H9 (cell line): ENCODE measurements around the gene ISG20L2. TPM values are rescaled to one million over a fixed set of nuclear protein-coding genes. Genes with fewer than 3 reads are reported as not detected.
A peak's percentile ranks its signal among the peaks of the same experiment; 100 is the strongest.

Source experiments
- DNase-seq: peaks from one replicate; pipeline ENCODE4 v3.0.0-alpha.2; 2017
- H2AFZ ChIP-seq: one replicate; pipeline ENCODE4 v1.6.1; 2013; ENCODE audit warnings: mild to moderate bottlenecking, low read length, control low read depth, moderate library complexity
- H2AK5ac ChIP-seq: 2 replicates; pipeline ENCODE4 v1.6.1; 2013; ENCODE audit warnings: low read length, control low read depth, mixed read lengths; ENCODE audit not compliant: insufficient read length
- H2BK120ac ChIP-seq: one replicate; pipeline ENCODE4 v1.6.1; 2013; ENCODE audit warnings: low read depth, mild to moderate bottlenecking, low read length, control low read depth, inconsistent platforms; ENCODE audit not compliant: poor library complexity, severe bottlenecking
- H2BK12ac ChIP-seq: 2 replicates; pipeline ENCODE4 v1.6.1; 2013; ENCODE audit warnings: low read length, control low read depth, mixed read lengths, low read depth; ENCODE audit not compliant: insufficient read length
- H2BK15ac ChIP-seq: 2 replicates; pipeline ENCODE4 v1.6.1; 2013; ENCODE audit warnings: low read depth, low read length, control low read depth
- H2BK20ac ChIP-seq: one replicate; pipeline ENCODE4 v1.6.1; 2013; ENCODE audit warnings: low read depth, mild to moderate bottlenecking, low read length, control low read depth, inconsistent platforms; ENCODE audit not compliant: poor library complexity, severe bottlenecking
- H2BK5ac ChIP-seq: 2 replicates; pipeline ENCODE4 v1.6.1; 2013; ENCODE audit warnings: low read length, control low read depth, mixed read lengths; ENCODE audit not compliant: insufficient read length
- H3K14ac ChIP-seq: 2 replicates; pipeline ENCODE4 v1.6.1; 2013; ENCODE audit warnings: low read length, control low read depth; ENCODE audit not compliant: insufficient read depth
- H3K18ac ChIP-seq: 2 replicates; pipeline ENCODE4 v1.6.1; 2013; ENCODE audit warnings: low read depth, mild to moderate bottlenecking, mixed read lengths, low read length, control low read depth; ENCODE audit not compliant: insufficient read length
- H3K23ac ChIP-seq: 2 replicates; pipeline ENCODE4 v1.6.1; 2013; ENCODE audit warnings: low read length, control low read depth, mixed read lengths, low read depth; ENCODE audit not compliant: insufficient read length
- H3K23me2 ChIP-seq: 2 replicates; pipeline ENCODE4 v1.6.1; 2013; ENCODE audit warnings: low read depth, mild to moderate bottlenecking, mixed read lengths, low read length, control low read depth; ENCODE audit not compliant: insufficient read length, poor library complexity, severe bottlenecking
- H3K27ac ChIP-seq: 2 replicates; pipeline ENCODE4 v1.5.1; 2013; ENCODE audit warnings: low read length, control low read depth, mixed read lengths, low read depth; ENCODE audit not compliant: insufficient read length
- H3K27me3 ChIP-seq: 2 replicates; pipeline ENCODE4 v1.6.1; 2013; ENCODE audit warnings: low read length, control low read depth, inconsistent platforms; ENCODE audit not compliant: insufficient read depth
- H3K4ac ChIP-seq: 2 replicates; pipeline ENCODE4 v1.6.1; 2013; ENCODE audit warnings: low read depth, mild to moderate bottlenecking, control low read depth, inconsistent platforms, low read length, moderate library complexity
- H3K4me1 ChIP-seq: 2 replicates; pipeline ENCODE4 v1.6.1; 2013; ENCODE audit warnings: low read length, control low read depth, inconsistent platforms; ENCODE audit not compliant: insufficient read depth
- H3K4me2 ChIP-seq: 2 replicates; pipeline ENCODE4 v1.6.1; 2013; ENCODE audit warnings: low read length, control low read depth, mixed read lengths; ENCODE audit not compliant: insufficient read length, insufficient read depth
- H3K56ac ChIP-seq: 2 replicates; pipeline ENCODE4 v1.6.1; 2013; ENCODE audit warnings: low read depth, mild to moderate bottlenecking, mixed read lengths, low read length, control low read depth; ENCODE audit not compliant: insufficient read length
- H3K79me1 ChIP-seq: 2 replicates; pipeline ENCODE4 v1.6.1; 2013; ENCODE audit warnings: low read depth, mild to moderate bottlenecking, moderate library complexity, low read length, control low read depth, inconsistent platforms; ENCODE audit not compliant: insufficient read depth, poor library complexity, severe bottlenecking
- H3K79me2 ChIP-seq: 2 replicates; pipeline ENCODE4 v1.6.1; 2013; ENCODE audit warnings: low read length, control low read depth, inconsistent platforms; ENCODE audit not compliant: insufficient read depth
- H3K9ac ChIP-seq: 2 replicates; pipeline ENCODE4 v1.6.1; 2013; ENCODE audit warnings: low read length, control low read depth, mixed read lengths; ENCODE audit not compliant: insufficient read length; ENCODE audit errors: extremely low read depth
- H3K9me3 ChIP-seq: one replicate; pipeline ENCODE4 v1.6.1; 2013; ENCODE audit warnings: low read depth, low read length, inconsistent platforms; ENCODE audit not compliant: control insufficient read depth
- H3T11ph ChIP-seq: one replicate; pipeline ENCODE4 v1.6.1; 2013; ENCODE audit warnings: mild to moderate bottlenecking, low read length, control low read depth, inconsistent platforms
- H4K20me1 ChIP-seq: one replicate; pipeline ENCODE4 v1.6.1; 2013; ENCODE audit not compliant: control insufficient read depth, insufficient read length, insufficient read depth
- H4K5ac ChIP-seq: 2 replicates; pipeline ENCODE4 v1.6.1; 2013; ENCODE audit warnings: low read depth, mild to moderate bottlenecking, mixed read lengths, low read length, control low read depth; ENCODE audit not compliant: insufficient read length
- H4K8ac ChIP-seq: replicated peaks from 2 replicates; pipeline ENCODE4 v1.6.1; 2013; ENCODE audit warnings: low read length, control low read depth, mixed read lengths, low read depth; ENCODE audit not compliant: insufficient read length
- H4K91ac ChIP-seq: 2 replicates; pipeline ENCODE4 v1.6.1; 2013; ENCODE audit warnings: low read depth, mild to moderate bottlenecking, moderate library complexity, mixed read lengths, low read length, control low read depth; ENCODE audit not compliant: insufficient read length
- H3K27ac Mint-ChIP-seq, 3 experiments: 2 replicates in 2 of 3; 3 replicates in 1 of 3; pipeline ENCODE4 v1.8.0; 2020 to 2021; ENCODE audit warnings: mixed read lengths in 3 of 3, mild to moderate bottlenecking in 1 of 3, moderate library complexity in 1 of 3
- H3K27me3 Mint-ChIP-seq: 2 replicates; pipeline ENCODE4 v1.8.0; 2021; ENCODE audit warnings: low read depth, mild to moderate bottlenecking, moderate library complexity, mixed read lengths
- H3K36me3 Mint-ChIP-seq, 3 experiments: 2 replicates in 2 of 3; 3 replicates in 1 of 3; pipeline ENCODE4 v1.8.0; 2020 to 2021; ENCODE audit warnings: low read depth in 3 of 3, mixed read lengths in 3 of 3; ENCODE audit not compliant: insufficient read depth in 1 of 3
- H3K4me1 Mint-ChIP-seq, 2 experiments: 2 replicates each; pipeline ENCODE4 v1.8.0; 2020; ENCODE audit warnings: mixed read lengths in 2 of 2
- H3K4me3 Mint-ChIP-seq, 2 experiments: 2 replicates in 1 of 2; 3 replicates in 1 of 2; pipeline ENCODE4 v1.8.0; 2020 to 2021; ENCODE audit warnings: mild to moderate bottlenecking in 2 of 2, mixed read lengths in 2 of 2, moderate library complexity in 1 of 2
- H3K9me3 Mint-ChIP-seq, 2 experiments: 2 replicates in 1 of 2; 3 replicates in 1 of 2; pipeline ENCODE4 v1.8.0; 2020; ENCODE audit warnings: mild to moderate bottlenecking in 2 of 2, mixed read lengths in 2 of 2, moderate library complexity in 1 of 2
- WGBS: extraction: QIAGEN DNeasy Blood & Tissue Kit; methylation state at CpG from one replicate; pipeline ENCODE4 v1.1.7; 2013; ENCODE audit warnings: missing lambda C conversion rate, low lambda C conversion rate, mixed read lengths; ENCODE audit not compliant: insufficient read length; ENCODE audit errors: extremely low coverage; 5-methylcytosine and 5-hydroxymethylcytosine counted together
- total RNA-seq: library from RNA; stranded (reverse); gene quantifications from 2 replicates; pipeline ENCODE4 v1.2.1, GENCODE V29; 2021
- TF ChIP-seq, protein P1 (sequence below): fragments of 200-600 bp; sonication (generic); conservative IDR thresholded peaks from 3 replicates; pipeline ENCODE4 v1.8.0; 2021; ENCODE audit warnings: antibody characterized with exemption, mild to moderate bottlenecking

Gene ISG20L2
- total RNA-seq, 1 experiment from 2014 or later, result 57.6 TPM

DNA sequence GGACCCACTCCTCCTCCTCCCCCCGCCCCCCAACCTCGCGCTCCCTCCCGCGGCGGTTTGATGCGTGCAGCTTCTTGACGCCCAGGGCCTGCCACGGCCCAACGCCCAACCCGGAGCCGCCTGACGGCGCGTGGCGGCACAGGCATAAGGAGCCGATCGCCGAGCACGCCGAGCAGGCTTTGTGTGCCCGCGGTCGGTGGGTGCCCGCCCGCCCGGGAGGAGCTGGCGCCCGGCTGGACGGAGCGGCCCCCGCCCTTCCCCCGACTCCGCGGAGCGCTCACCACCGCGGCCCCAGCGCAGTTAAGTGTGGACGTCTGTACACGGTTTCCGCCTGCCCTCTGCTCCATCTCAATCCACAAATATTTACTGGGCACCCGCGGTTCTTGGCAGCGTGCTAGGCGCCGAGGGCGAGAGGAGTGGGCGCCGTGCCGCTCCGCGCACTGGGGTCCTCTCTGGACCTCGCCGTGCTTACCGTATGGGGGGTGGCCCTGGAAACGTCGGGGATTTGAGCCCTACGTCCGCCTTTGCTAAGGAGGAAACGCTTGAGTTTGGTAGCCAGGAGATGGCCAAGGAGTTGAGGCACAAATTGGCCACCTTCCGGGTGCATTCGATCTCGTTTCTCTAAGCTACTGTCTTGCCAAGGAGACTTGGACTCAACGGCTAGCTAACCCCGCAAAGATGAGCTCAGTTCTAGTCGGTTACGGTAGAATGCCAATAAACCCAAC lies 23.4 kb upstream of the ISG20L2 start:
- peak overlapping the region; percentile 50 for H3K27ac ChIP-seq
- no peak overlapping the region for H2BK15ac ChIP-seq
- peak overlapping the region; percentile 96 for H3K9ac ChIP-seq
- H3K23me2 ChIP-seq, result peaks cover 17% of the 10 kb centered on the region
- Mint-ChIP-seq H3K27me3 (no peaks in the 10 kb centered on the region), H3K9me3 (no peaks in the 10 kb centered on the region), H3K36me3 (peaks cover 0 to 10% (median 10%) of the 10 kb centered on the region in 3 experiments; a peak in 3 of 7 replicates), H3K27ac (peak overlapping the region; percentile 90 to 99 (median 93)), H3K4me3 (peak overlapping the region; percentile 91 to 96), H3K4me1 (peaks cover 38% of the 10 kb centered on the region in 2 experiments)
- H3K4me1 ChIP-seq, result peaks cover 19% of the 10 kb centered on the region; the same call in 1 of the 2 replicates
- no peak overlapping the region for H4K8ac ChIP-seq
- no peak overlapping the region for H3K23ac ChIP-seq
- TF ChIP-seq, protein P1, sequence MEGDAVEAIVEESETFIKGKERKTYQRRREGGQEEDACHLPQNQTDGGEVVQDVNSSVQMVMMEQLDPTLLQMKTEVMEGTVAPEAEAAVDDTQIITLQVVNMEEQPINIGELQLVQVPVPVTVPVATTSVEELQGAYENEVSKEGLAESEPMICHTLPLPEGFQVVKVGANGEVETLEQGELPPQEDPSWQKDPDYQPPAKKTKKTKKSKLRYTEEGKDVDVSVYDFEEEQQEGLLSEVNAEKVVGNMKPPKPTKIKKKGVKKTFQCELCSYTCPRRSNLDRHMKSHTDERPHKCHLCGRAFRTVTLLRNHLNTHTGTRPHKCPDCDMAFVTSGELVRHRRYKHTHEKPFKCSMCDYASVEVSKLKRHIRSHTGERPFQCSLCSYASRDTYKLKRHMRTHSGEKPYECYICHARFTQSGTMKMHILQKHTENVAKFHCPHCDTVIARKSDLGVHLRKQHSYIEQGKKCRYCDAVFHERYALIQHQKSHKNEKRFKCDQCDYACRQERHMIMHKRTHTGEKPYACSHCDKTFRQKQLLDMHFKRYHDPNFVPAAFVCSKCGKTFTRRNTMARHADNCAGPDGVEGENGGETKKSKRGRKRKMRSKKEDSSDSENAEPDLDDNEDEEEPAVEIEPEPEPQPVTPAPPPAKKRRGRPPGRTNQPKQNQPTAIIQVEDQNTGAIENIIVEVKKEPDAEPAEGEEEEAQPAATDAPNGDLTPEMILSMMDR, result no peak
- H4K5ac ChIP-seq, result peak overlapping the region; percentile 69
- no peaks in the 10 kb centered on the region for H3K79me1 ChIP-seq
- peak overlapping the region; percentile 11 for H4K91ac ChIP-seq
- no peaks in the 10 kb centered on the region for H4K20me1 ChIP-seq
- peaks cover 22% of the 10 kb centered on the region; the same call in 1 of the 2 replicates for H3K79me2 ChIP-seq
- H2AK5ac ChIP-seq, result no peak overlapping the region
- peak overlapping the region; percentile 11 for H2BK5ac ChIP-seq
- WGBS, result no CpG with 5 or more reads among the region's 68 CpGs
- peak overlapping the region; percentile 73 for H3K4me2 ChIP-seq
- H3K56ac ChIP-seq, result no peak overlapping the region
- no peak overlapping the region; the same call in 1 of the 2 replicates for H3K4ac ChIP-seq
- peak overlapping the region; percentile 99 for H3K14ac ChIP-seq
- H2BK120ac ChIP-seq, result no peak overlapping the region
- no peak overlapping the region for H3T11ph ChIP-seq
- H3K9me3 ChIP-seq, result no peaks in the 10 kb centered on the region
- no peak overlapping the region for H2BK12ac ChIP-seq
- no peak overlapping the region for H2BK20ac ChIP-seq
- DNase-seq, result peak; percentile 97
- H2AFZ ChIP-seq, result no peak overlapping the region
- peak overlapping the region; percentile 97 for H3K18ac ChIP-seq
- no peaks in the 10 kb centered on the region for H3K27me3 ChIP-seq
